GM19455 (cell line): Measurements from ENCODE around the gene MAX.
A peak's percentile ranks its signal among the peaks of the same experiment; 100 is the strongest.

Source experiments
- ATAC-seq: cut with Tn5 transposase; IDR thresholded peaks from one replicate; pipeline ENCODE4 v1.9.1; 2021; ENCODE audit not compliant: unreplicated experiment

Gene MAX

DNA sequence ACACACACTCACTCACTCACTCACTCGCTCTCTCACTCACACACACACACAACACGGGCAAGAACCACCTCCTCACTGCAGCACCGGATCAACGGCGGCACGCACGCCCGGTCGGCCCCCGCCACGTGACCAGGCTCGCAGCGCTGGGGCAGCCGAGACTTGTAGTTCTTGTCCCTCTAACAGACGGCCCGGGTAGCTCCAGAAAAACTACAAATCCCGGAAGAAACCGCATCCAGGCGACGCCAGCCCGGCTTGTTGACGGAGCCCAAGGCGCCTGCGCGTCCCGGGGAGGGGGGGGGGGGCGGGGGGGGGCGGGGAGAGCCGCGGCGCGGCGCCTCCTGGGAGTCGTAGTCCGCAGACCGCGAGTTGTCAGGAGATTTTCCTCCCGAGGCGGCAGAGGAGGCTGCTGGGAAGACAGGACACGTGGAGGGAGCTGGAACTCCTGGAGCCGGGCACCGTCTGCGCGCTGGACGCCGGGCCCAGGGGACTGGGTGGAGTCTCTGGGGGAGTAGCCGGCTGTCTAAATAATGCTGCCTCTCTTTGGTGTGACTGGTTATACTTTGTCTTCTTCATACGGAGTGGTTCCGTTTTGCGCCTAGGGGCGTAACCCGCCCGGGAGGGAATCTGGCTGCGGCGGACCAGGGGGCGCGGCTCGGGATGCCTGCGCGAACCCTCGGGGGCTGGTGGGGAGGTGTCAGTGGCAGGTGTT is at the start of gene MAX:
Gene MAX, minus strand, starts transcription at position 77 of the 709 bp plus-strand sequence. CDS start 178 bp downstream, outside the sequence.
- ATAC-seq = peak; percentile 82

GRCh38 chr14:65151609-65151956 is 49.3 kb upstream of the MAX start:
- no peak for ATAC-seq

DNA sequence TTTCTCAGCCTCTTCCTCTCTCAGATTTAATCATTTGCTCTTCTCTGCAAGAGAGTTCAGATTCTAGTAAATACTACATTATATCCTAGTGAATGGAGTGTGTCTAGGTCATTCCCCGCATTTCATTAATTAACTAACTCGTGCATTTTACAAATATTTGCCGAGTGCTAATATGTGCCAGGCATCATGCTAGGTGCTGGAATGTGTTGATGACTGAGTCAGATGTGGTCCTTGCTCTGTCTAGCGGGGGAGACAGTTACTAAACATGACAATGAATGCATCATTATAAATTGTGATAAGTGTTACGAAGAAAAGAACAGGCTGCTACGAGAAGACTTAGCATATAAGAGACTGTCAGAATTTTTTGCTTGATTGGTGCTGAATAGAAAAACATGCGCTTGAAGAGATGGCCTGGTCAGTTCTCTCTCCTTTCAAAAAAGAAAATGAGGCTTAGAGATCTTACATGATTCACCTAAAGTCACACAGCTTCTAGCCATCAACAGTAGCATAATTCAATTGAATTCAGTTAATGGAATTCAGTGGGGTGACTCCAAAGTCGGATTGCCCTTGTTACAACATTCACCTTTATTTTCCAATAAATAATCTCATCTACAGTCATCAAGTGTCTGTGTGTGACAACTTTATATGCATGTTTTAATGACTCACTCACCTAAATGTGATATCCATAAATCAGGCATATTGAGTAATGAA is 48.7 kb upstream of the MAX start:
- no peak for ATAC-seq

DNA sequence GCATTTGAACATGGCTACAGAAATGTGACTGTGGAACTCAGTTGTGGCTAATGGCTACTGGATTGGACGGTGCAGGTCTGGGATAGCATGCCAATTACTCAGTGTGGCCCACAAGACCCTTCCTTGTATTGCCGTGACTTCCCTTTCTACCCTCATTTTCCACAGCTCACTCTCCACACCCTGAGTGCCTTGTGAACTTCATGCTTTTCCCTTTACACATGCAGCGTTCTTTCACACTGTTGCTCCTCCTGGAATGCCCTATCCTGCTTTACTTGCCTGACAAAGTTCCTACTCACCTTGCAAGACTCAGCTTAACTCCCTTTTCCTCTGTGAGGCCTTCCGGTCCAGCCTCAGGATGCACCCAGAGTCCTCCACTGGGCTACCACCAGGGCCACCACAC is 46.8 kb upstream of the MAX start:
- no peak for ATAC-seq

- ATAC-seq = no peak
These were observed 41.9 kb upstream of the MAX start for GRCh38 chr14:65144170-65144569.

DNA sequence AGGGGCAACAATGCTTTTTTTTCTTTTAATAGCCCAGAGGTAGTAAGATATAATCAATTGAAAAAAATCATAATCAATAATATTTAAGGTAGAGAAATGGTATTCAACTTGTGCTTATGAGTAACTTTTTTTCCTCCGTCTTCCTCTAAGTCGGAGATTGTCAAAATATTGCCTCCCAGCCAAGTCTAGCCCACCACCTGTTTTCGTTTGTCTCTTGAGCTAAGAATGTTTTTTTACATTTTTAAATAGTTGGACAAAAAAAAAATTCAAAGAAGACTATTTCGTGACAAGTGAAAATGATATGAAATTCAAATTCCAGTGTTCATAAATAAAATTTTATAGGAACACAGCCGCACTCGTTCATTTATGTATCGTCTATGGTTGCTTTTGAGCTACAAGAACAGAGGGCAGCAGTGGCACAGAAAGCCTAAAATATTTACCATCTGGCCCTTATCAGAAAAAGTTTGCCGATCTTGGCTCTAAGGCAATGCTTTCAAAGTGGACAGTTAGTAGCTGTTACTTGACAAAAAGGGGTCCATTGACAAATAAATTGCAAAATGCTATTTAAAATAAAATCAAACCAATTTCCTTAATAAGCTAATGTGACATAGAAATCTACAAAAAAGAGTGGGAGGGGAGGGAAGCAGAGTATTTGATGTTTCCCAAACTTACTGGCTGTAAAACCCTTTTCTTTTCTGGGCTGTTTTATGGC is 40.8 kb upstream of the MAX start:
- ATAC-seq = no peak

DNA sequence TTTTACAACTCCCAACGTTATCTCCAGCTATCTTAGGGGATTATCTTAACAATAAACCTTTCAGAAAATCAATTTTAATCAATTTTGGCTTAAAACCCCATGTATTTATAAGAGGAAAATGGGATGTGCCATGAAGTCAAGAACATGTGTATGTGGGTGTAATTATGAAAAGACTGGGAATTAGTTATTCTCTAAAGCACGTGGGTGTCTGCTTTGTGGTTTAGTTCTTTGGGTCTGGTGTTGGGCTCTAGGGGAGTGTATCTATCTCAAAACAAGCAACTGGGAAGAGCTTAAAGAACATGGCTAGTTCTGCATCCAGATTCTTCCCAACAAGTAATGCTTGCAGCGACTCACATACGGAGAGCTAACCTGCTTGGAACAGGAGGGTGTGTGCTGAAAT is 40.1 kb upstream of the MAX start:
- ATAC-seq = no peak

DNA sequence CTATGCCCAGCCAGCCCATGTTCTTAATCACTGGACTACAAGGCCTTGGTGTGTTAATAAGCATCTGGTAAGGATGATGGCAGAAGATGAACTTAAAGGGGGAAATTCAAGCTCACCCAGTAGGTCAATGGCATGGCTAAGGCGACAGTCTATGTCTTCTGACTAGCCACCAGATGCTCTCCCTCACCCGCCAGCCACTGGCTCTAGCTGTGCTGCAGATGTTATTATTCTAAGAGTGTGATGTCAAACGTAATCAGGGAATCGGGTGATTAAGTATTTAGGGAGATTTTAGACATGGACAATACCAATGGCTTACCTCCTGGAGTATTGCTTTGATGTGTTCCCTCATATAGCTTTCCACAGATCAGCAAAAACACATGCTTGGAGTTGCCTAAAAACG is 39.2 kb upstream of the MAX start:
- ATAC-seq = no peak

- no peak for ATAC-seq
These were observed 35.5 kb upstream of the MAX start for GRCh38 chr14:65137648-65138307.

DNA sequence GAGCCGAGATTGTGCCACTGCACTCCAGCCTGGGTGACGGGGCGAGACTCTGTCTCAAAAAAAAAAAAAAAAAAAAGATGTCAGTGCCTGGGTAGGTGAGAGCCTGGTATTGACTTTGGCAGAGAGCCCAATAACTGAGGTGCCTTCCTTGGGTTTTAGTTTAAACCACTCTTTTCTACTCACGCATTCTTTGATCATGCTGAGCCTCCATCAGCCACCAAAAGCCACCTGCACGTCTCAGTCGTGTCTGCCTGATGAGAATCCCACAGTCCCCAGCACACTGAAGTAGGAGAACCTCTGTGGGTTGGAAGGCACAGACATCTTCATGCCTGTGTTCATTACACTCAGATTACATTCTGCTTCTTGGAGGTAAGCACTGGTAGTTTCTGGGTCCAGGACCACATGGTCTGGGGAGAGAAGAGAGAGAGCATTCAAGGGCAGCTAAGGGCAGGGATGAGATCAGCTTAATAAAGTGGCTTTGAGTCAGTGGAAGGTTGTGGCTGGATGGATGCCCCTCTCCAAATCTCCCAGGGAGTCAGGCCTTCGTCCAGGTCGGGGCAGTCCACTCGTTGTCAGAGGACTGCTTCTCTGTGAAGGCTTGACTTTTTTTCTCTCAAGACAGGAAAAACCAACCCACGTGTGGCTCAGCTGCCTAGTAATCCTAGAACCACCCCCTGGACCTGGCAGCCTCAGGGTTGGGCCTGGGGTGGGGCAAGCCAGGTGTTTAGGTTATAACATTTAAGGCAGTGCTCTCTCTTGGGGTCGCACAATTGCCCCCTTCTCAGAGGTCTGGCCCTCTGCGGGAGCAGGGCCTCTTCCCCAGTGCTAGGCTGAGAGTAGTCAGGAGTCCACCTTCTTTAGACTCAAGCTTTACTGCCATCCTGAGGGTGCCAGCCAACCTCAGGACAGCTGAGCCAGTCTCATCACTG is 32.6 kb upstream of the MAX start:
- ATAC-seq = no peak

GRCh38 chr14:65132855-65133254 is 30.5 kb upstream of the MAX start:
- ATAC-seq = no peak

DNA sequence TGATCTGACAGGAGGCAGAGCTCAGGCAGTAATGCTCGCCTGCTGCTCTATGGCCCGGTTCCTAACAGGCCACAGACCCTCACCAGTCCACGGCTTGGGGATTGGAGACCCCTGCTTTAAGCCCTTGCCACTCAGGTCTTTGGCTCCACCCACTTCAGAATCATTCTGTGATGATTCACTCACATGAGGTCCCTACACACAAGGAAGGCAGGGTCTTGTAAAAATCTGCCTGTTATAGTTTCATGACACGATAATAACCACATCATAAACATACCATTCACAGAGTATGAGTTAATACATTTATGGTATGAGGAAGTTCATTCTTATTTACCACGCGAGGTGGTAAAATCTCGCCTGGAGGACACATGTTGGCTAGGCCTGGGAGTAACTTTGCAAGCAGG is 29.0 kb upstream of the MAX start:
- no peak for ATAC-seq

- no peak for ATAC-seq
These were observed 25.8 kb upstream of the MAX start for GRCh38 chr14:65128096-65128495.

- ATAC-seq = no peak
These were observed 15.7 kb upstream of the MAX start for GRCh38 chr14:65117769-65118745.

GRCh38 chr14:65115615-65116014 is 13.3 kb upstream of the MAX start:
- no peak for ATAC-seq

DNA sequence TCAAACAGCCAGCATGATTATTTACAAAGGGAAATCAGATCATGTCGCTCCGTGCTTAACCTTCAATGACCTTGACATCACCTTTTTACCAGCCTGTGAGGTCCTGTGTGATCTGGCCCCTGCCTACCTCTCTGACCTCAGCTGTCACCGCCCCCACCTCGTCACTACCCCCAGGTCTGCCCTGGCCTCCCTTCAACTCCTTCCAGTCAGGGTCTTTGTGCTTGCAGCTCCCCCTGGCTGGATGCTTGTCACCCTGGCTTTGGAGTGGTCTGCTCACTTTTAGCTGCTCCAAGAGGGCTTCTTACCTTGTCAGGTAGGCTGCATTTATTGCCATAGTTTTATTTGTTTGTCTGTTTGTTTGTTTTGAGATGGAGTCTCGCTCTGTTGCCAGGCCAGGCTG is 8.2 kb upstream of the MAX start:
- no peak for ATAC-seq

DNA sequence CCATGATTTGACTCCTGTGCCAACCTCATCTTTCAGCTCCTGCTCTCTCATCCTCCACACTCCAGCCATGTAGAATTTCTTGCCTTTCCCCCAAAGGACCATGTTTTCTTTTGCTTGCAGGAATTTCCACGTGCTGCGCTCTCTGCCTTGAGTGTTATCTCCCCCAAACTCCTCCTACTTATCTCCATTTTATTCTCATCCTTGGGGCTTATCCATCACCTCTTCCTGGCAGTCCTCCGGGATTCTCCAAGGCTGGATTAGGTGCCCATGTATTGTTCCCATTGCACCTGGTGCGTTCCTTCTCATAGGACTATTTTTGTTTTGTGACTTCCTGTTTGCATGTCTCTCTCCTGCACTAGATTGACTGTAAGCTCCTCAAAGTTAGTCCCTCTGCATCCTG is 7.0 kb upstream of the MAX start:
- ATAC-seq = no peak

- ATAC-seq = no peak
These were observed 4.9 kb upstream of the MAX start for GRCh38 chr14:65107200-65107599.

- no peak for ATAC-seq
These were observed 4.4 kb upstream of the MAX start for GRCh38 chr14:65106736-65107135.
